Measurements from ENCODE around the gene BLACAT1. TPM values are rescaled to one million over a fixed set of nuclear protein-coding genes. Genes with fewer than 3 reads are reported as not detected.

The BLACAT1 gene
- total RNA-seq, 1 experiment from 2014 or later = 0.31 TPM

GRCh38 chr1:205456383-205456867, 580 bp upstream of the BLACAT1 start:
- no TSS peak for BruUV-seq (replicated peaks)
- DNase-seq (ENCODE audit: low read depth, low spot score) = no peak
- H3K36me3 ChIP-seq (ENCODE audit: control insufficient read depth, insufficient read depth, low read length) = no peaks in the 10 kb centered on the region
- intact Hi-C loops (cut with micrococcal nuclease; ENCODE audit: unreplicated experiment) (no loop called here), in situ Hi-C loops (cut with HindIII; ENCODE audit: low pct_unique_long_range_greater_than_20kb, low sequenced_read_pairs) (no loop called here)
- H3K27ac ChIP-seq (ENCODE audit: low read length) = no peak overlapping the region
- POLR2A ChIA-PET = interaction anchor here (0.7 to 1.7 kb wide), 2 partner anchors 8 to 39 kb away, joined by 4 to 7 read pairs; no protein-coding TSS in a partner anchor
- peak overlapping the region; percentile 32 to 44 for H3K4me3 ChIP-seq (ENCODE audit: low read depth in 2 of 2, low read length in 2 of 2)
- ATAC-seq = peak; percentile 68
- peaks cover 31% of the 10 kb centered on the region for H3K27me3 ChIP-seq (ENCODE audit: control insufficient read depth, insufficient read depth, low read length)
- CTCF ChIA-PET = interaction anchor here (0.6 to 0.7 kb wide), 2 partner anchors 17 to 27 kb away, joined by 8 to 11 read pairs; no protein-coding TSS in a partner anchor
- H3K9me3 ChIP-seq (ENCODE audit: control insufficient read depth, insufficient read depth, low read depth, low read length) = no peaks in the 10 kb centered on the region
- no peaks in the 10 kb centered on the region; the same call in 1 of the 2 replicates for H3K4me1 ChIP-seq (ENCODE audit: control insufficient read depth, insufficient read depth, low read length)
- no peak for TF ChIP-seq TCF7L2 (IDR thresholded peaks at IDR 0.05; ENCODE audit: low read depth, low read length)
- TF ChIP-seq, protein P1, sequence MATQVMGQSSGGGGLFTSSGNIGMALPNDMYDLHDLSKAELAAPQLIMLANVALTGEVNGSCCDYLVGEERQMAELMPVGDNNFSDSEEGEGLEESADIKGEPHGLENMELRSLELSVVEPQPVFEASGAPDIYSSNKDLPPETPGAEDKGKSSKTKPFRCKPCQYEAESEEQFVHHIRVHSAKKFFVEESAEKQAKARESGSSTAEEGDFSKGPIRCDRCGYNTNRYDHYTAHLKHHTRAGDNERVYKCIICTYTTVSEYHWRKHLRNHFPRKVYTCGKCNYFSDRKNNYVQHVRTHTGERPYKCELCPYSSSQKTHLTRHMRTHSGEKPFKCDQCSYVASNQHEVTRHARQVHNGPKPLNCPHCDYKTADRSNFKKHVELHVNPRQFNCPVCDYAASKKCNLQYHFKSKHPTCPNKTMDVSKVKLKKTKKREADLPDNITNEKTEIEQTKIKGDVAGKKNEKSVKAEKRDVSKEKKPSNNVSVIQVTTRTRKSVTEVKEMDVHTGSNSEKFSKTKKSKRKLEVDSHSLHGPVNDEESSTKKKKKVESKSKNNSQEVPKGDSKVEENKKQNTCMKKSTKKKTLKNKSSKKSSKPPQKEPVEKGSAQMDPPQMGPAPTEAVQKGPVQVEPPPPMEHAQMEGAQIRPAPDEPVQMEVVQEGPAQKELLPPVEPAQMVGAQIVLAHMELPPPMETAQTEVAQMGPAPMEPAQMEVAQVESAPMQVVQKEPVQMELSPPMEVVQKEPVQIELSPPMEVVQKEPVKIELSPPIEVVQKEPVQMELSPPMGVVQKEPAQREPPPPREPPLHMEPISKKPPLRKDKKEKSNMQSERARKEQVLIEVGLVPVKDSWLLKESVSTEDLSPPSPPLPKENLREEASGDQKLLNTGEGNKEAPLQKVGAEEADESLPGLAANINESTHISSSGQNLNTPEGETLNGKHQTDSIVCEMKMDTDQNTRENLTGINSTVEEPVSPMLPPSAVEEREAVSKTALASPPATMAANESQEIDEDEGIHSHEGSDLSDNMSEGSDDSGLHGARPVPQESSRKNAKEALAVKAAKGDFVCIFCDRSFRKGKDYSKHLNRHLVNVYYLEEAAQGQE (IDR thresholded peaks at IDR 0.05; ENCODE audit: insufficient read depth in 1 of 2, low read depth in 2 of 2, low read length in 1 of 2) = 0 out of 4 replicates have a peak, but pooled peaks of 1 of the 2 experiments have one; percentile 32
- TF ChIP-seq SIN3A (IDR thresholded peaks at IDR 0.05; ENCODE audit: borderline replicate concordance, insufficient read depth, low read depth, low read length) = no peak

DNA sequence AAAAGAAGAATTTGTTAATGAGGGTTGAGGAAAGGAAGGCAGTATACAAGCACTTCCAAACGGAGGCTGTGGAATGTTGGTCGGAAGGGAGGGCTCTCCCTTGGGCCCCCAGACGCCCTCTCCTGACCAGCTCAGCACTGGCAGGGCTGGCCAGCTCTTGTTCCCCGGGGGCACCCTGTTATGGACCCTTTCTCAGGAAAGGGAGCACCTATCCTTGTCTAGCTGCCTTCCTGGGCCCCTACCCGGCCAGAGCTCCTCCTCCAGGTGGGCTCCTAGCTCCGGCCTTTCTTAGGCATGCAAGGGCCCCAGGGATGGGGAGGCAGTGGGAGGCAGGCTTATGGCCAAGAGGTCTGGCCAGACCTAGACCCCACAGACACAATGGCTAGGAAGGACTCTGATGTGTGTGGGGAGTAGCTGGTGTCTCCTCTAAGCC, 926 bp downstream of the BLACAT1 start:
- POLR2A ChIA-PET = no interaction called here
- peaks cover 31% of the 10 kb centered on the region for H3K27me3 ChIP-seq (ENCODE audit: control insufficient read depth, insufficient read depth, low read length)
- DNase-seq (ENCODE audit: low read depth, low spot score) (no peak), ATAC-seq (no peak)
- no peak overlapping the region for H3K27ac ChIP-seq (ENCODE audit: low read length)
- no peak overlapping the region for H3K4me3 ChIP-seq (ENCODE audit: low read depth in 2 of 2, low read length in 2 of 2)
- CTCF ChIA-PET = interaction anchor here (1.3 kb wide), 1 partner anchor 129 kb away, joined by 7 read pairs; no protein-coding TSS in a partner anchor
- no peaks in the 10 kb centered on the region for H3K36me3 ChIP-seq (ENCODE audit: control insufficient read depth, insufficient read depth, low read length)
- H3K4me1 ChIP-seq (ENCODE audit: control insufficient read depth, insufficient read depth, low read length) = no peaks in the 10 kb centered on the region; the same call in 1 of the 2 replicates
- no peaks in the 10 kb centered on the region for H3K9me3 ChIP-seq (ENCODE audit: control insufficient read depth, insufficient read depth, low read depth, low read length)
- intact Hi-C loops (cut with micrococcal nuclease; ENCODE audit: unreplicated experiment) = no loop called here
- BruUV-seq (replicated peaks) = no TSS peak
- no peak for TF ChIP-seq CTCF (IDR thresholded peaks at IDR 0.05)
- no peak for TF ChIP-seq POLR2AphosphoS5 (IDR thresholded peaks at IDR 0.05; ENCODE audit: low read depth, low read length)
- TF ChIP-seq SIN3A (IDR thresholded peaks at IDR 0.05; ENCODE audit: borderline replicate concordance, insufficient read depth, low read depth, low read length) = no peak
- TF ChIP-seq, protein P1 (IDR thresholded peaks at IDR 0.05; ENCODE audit: insufficient read depth in 1 of 2, low read depth in 2 of 2, low read length in 1 of 2) = no peak
- TF ChIP-seq TCF7L2 (IDR thresholded peaks at IDR 0.05; ENCODE audit: low read depth, low read length) = no peak
- in situ Hi-C loops (cut with HindIII; ENCODE audit: low pct_unique_long_range_greater_than_20kb, low sequenced_read_pairs) = no loop called here

Data from Panc1 (cell line).